Head of caudate nucleus (tissue), 42 donors: ENCODE results near the gene HLCS.
"Not testable (repeated sequence)": the region's sequence is repeated elsewhere in the genome, so short reads cannot be mapped to it uniquely, and the experiment has no call there.

Source experiments
- DNase-seq, 42 donors: peaks; one replicate each; pipeline versions ENCODE4 v3.0.0 to v3.0.0-alpha.2; 2020 to 2021; ENCODE audit warnings: mixed read lengths in 7 of 42
- intact Hi-C: fragments of 100-400 bp; cut with DNase I; formaldehyde crosslinking; loops from one replicate; pipeline ENCODE4 v1.15.0; 2022

Gene HLCS

DNA sequence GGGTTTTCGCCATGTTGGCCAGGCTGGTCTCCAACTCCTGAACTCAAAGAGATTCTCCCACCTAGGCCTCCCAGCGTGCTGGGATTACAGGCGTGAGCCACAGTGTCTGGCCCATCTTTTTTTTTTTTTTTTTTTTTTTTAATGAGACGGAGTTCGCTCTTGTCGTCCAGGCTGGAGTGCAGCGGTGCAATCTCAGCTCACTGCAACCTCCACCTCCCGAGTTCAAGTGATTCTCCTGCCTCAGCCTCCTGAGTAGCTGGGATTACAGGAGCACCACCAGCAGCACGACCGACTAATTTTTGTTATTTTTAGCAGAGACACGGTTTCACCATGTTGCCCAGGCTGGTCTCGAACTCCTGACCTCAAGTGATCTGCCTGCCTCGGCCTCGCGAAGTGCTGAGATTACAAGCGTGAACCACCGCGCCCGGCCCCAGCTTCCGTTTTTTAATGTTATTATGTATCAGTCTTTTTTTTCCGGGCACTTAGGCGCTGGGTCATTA lies 22.8 kb upstream of the HLCS start:
- intact Hi-C loops, result loop anchor here (2.0 kb wide), 1 partner anchor 84 kb away; the partner anchor contains the start of genes PIGP and TTC3
- DNase-seq, result not testable (repeated sequence)

DNA sequence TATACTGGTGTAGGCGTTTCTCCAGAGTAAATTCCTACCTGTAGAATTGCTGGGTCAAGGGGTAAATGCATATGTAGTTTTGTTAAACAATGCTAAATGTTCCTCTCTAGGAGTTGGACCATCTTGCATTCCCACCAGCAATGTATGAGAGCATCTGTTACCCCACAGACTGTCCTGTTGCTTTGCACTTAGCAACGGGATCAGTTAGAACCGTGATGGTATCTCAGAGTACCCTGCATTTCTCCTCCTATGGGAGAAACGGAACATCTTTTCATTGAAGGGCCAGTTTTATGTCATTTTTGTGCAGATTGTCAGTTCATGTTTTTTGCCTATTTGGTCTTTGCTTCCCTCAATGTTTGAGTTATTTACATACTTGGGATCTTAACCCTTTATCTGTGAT lies 22.1 kb upstream of the HLCS start:
- no peak for DNase-seq
- intact Hi-C loops, result loop anchor here (2.0 kb wide), 1 partner anchor 84 kb away; the partner anchor contains the start of genes PIGP and TTC3

DNA sequence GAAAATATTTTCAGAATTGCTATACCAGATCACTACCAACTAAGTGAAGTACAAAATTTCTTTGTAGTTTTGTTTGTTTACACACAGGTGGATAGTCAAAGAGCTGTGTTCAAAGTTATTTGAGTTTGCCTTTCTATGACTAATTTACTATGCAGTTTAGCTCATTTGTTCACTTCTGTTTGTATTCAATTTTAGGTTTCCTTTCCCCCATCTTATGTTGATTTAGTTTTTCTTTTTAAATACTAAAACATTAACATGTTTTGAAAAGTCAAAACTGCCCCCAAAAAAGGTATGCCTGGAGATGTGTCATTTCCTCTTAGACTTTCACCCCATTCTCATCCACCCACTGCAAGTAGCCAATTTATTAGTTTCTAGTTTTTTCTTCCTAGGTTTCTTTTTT lies 21.4 kb upstream of the HLCS start:
- intact Hi-C loops, result loop anchor here (2.0 kb wide), 1 partner anchor 85 kb away; the partner anchor contains the start of genes PIGP and TTC3
- DNase-seq, result no peak

DNA sequence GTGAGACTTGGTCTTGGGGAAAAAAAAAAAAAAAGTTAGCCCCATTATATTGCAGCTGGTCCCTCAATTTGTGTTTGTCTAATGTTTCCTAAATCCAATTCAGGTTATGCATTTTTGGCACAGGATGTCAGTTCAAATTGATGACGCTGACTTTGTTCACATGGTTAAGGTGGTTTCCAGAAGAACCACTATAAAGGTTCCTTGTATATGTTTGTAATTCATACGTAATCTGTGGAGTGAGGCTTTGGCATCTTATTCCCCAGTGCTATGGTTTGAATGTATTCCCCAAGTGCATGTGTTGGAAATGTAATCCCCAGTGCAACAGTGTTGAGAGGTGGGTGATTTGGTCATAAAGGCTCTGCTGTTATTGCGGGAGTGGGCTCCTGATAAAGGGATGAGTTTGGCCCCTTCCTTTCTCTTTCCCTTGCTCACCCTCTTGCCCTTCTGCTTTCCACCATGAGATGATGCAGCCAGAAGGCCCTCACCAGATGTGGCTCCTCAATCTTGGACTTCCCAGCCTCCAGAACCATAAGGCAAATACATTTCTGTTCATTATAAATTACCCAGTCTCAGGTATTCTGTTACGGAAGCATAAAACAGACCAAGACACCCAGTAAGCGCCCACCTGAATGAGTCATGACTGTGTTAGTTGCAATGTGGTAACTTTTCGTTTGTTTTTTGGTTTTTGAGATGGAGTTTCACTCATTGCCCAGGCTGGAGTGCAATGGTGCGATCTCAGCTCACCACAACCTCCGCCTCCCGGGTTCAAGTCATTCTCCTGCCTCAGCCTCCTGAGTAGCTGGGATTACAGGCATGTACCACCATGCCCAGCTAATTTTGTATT lies 19.5 kb upstream of the HLCS start:
- no peak for DNase-seq
- intact Hi-C loops, result no loop called here

DNA sequence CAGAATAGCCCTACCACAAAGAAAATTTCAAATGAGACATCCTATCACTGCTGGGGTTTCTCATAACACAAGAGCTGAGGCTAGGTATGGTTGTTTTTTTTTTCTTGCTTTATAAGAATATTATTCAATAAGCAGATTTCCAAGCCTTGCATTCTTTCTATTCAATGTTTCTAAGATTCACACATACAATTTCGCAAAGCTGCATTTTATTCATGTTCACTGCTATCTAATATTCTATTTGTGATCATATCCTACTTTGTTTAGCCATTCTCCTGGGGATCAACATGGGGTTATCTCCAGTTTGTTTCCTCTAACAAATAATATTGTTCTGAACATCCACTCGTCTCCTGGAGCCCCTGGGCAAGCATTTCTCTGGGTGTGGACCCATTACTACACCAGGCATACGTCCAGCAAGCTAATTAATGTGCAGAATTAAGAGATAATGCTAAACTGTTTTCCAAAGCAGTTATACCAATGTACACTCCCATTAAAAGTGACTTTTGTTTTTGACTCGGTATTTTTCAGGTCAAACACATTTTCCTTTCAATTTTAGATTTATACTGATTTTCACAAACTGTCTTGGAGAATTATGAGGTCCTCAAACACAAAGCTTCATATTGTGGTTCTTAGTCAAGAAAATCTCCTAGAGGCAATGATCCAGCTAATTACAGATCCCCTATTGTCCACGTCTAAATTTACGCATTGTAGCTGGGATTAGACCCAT lies 15.7 kb upstream of the HLCS start:
- intact Hi-C loops, result no loop called here
- no peak for DNase-seq

DNA sequence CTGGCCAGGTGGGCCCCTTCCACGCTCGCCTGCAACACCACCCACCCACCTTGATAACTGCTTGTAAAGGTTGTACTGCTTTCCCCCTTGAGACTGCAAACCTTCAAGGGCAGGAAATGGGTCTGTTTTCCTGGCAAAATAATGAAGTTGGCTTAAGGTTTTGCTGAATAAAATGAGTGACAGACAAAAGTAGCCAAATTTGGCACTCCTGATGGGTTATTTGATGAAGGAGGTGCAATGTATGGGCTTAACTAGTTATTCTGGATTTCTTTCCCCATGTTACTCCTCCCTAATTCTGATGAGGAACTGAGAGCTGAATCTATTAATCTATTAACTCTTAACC lies 14.6 kb upstream of the HLCS start:
- intact Hi-C loops, result no loop called here

DNA sequence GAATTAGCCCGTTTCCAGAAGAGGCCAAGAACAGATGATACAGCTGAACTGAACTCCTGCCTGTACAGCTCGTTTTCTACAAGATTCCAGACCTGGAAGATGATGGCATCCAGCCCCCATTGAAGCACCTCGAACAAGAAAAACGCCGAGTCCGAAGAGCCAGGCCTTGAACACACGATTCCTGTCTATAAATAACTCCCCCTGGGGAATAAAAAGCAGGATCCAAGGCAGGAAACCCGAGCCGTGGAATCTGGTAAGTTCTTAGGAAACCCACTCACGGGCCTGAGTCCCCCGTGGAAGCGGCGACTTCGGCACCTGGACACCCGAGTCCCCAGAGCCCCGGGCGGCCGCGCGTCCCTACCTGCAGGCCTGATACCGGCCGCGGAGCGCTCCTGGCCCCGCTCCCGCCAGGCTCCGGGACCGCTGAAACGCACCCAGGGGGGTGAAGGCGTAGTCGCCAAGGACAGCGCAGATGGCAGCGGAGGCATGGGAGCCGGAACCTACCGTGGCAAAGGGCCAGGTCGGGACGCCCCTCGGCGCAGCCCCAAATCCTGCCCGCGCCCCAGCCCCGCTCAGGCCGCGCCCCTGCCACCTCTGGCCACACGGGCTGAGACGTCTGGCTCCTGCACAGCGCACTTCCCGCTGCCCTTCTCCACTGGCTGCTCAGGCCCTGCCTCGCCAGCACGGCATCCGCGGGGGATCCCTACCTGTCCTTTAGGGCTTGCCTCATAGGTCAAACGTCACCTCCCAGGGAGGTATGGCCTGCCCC lies 14.0 kb upstream of the HLCS start:
- DNase-seq, result peak in 16 of 42 donors; percentile 8 to 55 (median 29)
- intact Hi-C loops, result no loop called here

More for the DNA sequence above, 14.6 kb upstream of the HLCS start:
- DNase-seq, result no peak

DNA sequence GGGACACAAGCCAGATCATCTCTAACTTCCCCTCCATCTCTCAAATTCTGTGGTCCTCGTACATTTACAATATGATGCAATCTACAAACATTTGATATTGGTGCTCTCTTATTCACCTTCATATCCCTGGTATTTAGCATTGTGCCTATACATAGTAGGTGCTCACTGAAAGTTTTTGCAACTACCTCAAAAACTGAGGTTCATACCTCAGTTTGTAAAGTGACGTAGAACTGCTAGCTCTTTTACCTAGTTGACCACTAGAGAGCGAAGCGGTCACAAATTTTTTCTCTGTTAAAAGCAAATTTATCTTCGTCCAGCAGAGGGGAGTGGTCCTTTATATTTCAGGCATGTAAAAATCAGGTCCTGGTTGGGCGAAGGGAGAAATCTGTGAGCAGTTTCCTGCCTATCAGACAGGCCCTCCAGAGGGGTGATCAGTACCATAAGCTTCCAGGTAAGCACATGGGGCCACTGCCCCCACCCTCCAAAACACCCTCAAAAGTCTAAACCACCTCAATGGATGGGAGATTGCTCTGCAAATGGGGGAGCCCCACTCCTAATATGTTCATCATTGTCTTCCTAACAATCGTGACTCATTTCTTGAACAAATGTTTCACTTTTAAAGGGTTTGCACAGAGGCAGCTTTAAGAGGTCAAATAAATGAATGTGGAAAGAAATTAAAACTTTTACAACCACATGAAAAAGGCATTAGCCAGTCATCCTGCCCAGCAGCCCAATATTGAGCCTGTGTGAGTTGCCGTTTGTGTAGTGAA lies 10.6 kb upstream of the HLCS start:
- DNase-seq, result peak in 1 of 42 donors; percentile 36
- intact Hi-C loops, result no loop called here

DNA sequence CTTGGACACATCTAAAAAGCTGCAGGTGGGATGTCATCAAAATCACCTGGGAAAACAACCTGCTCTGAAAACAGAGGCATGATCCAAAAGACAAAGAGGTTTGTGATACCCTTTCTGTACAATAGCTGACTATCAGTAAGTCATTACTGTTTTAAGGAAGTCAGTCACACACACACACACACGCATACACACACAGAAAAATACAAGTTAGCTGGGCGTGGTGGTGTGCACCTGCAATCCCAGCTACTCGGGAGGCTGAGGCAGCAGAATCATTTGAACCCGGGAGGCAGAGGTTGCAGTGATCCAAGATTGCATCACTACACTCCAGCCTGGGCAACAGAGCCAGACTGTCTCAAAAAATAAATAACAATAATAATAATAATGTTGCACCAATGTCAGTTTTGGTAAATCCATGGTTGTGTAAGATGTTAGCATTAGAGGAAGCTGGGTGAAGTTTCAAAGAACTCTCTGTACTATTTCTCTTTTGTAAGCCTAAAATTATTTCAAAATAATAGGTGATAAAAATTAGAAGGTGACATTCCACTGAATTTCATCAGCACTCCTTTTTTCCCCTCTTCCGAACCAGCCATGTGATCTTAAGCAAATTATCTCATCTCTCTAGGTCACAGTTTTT lies 9.9 kb upstream of the HLCS start:
- intact Hi-C loops, result no loop called here
- DNase-seq, result no peak

DNA sequence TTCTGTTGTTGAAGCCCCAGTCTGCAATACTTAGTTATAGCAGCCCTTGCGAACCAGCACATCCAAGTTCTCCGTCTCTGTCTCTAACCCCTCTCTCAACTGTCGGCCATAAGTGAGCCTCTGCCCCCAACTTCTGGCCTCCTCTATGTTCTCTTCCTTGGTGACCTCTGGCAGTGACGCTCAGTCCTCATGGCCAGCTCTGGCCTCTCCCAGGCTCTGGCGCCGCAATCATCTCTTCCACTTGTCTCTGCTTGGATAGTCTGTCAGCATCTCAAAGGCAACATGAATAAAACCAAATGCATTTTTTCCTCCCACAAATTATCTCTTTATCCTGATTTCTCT lies 8.4 kb upstream of the HLCS start:
- intact Hi-C loops, result no loop called here
- DNase-seq, result no peak

DNA sequence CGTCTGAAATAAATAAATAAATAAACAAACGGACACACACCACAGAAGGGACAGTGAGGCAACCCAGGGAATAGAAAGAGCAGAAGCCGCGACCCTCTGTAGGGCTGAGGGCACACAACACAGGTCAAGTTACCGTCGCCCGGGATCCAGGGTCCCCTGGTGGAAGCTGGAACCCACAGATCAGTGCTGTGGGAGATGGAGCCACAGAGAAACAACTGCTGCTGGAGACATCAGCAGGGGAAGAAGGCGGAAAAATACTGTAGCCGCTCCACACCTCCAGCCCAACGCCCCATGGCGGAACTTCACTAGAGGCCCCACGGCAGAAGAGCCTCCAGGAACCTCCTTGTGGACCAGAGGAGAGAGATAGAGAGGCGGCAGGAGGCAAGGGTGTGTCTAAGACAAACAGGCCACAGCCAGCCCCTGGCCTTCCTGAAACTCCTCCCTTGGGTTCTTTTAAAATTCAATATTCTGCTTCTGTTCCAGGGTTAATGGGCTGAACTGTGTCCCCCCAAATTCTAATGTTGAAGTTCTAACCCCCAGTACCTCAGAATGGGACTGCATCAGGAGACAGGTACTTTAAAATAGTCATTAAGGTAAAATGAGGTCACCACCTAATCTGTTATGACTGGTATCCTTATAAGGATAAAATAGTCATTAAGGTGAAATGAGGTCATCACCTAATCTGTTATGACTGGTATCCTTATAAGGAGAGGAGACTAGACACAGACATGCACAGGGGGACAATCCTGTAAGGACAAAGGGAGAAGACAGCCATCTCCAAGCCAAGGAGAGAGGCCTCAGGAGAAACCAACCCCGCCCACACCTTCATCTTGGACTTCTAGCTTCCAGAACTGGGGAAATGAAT lies 7.7 kb upstream of the HLCS start:
- peak in 1 of 42 donors; percentile 19 for DNase-seq
- intact Hi-C loops, result no loop called here

DNA sequence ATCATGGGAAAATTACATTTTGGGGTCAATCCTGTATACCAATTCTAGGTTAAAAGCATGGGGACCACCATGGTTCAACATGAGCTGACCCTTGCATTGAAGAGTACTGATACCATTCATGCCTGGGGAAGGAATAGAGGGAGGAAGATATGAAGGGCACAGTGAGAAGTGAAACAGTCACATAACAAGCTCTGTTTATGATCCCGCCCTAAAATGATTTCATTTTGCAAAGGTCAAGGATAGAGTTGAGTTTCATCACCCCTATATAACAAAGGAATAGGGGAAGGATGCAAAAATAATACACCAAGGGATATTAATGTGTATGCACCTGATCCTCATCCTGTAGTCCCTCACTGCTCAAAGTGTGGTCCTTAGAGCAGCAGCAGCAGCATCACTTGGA lies 2.5 kb upstream of the HLCS start:
- intact Hi-C loops, result no loop called here
- DNase-seq, result no peak

DNA sequence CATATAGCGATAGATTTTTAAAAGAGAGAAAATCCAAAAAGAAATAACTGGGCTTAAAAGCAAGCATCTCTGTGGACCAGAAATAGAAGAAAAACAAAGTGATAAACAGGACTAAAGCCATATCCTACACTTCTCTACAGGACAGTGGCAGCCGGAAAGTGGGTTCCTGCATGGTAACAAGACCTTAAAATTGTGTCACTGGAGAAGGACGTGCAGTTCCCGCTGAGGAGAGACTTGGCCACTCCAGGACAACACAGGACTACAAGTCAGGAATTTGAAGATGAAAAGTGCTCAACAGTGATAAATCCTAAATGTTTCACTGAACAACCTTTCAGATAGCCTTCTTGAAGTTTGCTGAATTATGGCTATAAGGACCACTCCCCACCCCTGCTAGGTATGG lies 1.9 kb upstream of the HLCS start:
- intact Hi-C loops, result no loop called here
- no peak for DNase-seq

DNA sequence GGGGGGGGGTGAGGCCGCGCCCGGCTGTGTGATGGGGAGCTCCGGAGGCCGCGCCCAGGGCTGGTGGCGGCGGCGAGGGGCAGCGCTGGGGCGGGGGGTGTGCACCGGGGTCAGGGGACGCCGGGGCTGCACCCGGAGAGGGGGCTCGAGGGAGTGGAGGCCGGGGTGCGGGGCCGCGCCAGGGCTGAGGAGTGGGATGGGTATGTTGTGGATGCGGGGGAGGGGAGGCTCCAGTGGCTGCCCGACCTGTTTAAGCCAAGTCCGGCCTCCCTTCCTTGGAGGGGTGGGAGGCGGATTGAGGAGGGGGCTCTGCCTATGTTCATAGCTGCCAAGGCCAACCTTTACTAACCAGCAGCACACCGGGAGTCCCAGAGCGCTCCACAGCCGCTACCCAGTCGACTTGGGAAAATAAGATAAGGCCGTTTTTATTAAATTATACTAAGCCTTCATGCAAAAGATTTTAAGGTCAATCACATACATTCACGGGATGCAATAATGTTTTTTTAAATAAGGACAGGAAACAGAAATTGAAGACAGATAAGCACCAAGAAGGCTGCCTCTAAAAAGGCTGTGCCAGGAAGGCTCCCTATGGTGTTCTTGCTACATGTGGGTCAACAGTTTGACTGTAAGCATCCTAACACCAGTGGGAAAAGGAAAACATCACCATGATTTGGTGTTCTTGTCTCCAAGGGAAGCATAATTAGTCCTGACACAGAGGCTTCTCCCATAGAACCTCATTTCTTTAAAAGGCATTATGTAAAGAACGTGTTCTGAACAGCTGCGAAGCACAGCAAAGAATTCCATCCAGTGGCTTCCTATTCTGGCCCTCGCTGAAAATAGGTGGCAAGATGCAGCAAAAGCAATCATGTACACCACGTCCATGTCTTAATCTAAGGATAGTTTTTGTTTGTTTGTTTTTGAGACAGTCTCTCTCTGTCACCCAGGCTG lies 626 bp upstream of the HLCS start:
- peak in 14 of 42 donors; percentile 12 to 63 (median 28) for DNase-seq
- intact Hi-C loops, result no loop called here

DNA sequence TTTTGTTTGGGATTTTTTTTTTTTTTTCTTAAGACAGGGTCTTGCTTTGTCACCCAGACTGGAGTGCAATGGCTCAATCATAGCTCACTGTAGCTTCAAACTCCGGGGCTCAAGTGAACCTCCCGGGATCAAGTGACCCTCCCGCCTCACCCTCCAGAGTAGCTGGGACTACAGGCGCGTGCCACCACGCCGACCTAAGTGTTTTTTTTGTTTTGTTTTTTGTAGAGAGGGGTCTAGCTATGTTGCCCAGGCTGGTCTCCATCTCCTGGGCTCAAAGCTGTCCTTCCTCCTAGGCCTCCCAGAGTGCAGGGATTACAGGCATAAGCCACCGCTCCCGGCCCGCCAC lies 776 bp downstream of the HLCS start:
- intact Hi-C loops, result no loop called here

More for the DNA sequence above, 776 bp downstream of the HLCS start:
- DNase-seq, result no peak
